B cell (primary cell): Measurements from ENCODE around the gene TMEM244.

Source experiments
- EZH2 ChIP-seq: IDR thresholded peaks from 2 replicates; pipeline ENCODE4 v1.6.1; 2012; ENCODE audit warnings: borderline replicate concordance, low read depth, mild to moderate bottlenecking, moderate library complexity, low read length; ENCODE audit not compliant: insufficient read depth, poor library complexity, severe bottlenecking
- TF ChIP-seq, protein P1 (sequence below): fragments of 200-600 bp; IDR thresholded peaks from one replicate; pipeline ENCODE4 v1.8.0; 2022; ENCODE audit warnings: antibody characterized with exemption, mild to moderate bottlenecking

DNA sequence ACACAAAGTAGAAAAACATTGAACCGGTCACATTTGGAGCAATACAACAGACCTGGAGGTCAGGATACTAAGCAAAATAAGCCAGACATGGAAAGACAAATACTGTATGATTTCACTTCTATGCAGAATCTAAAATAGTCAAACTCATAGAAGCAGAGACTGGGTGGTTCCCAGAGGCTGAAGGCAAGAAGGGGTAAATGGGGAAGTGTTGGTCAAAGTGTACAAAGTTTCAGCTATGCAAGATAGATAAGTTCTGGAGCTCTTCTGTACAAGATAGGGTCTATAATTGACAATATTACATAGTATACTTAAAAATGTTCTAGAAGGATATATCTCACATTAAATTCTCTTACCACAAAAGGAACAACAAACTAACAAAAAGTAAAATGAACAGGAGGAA, 70.3 kb downstream of the TMEM244 start:
- TF ChIP-seq EZH2 = no peak
- TF ChIP-seq, protein P1, sequence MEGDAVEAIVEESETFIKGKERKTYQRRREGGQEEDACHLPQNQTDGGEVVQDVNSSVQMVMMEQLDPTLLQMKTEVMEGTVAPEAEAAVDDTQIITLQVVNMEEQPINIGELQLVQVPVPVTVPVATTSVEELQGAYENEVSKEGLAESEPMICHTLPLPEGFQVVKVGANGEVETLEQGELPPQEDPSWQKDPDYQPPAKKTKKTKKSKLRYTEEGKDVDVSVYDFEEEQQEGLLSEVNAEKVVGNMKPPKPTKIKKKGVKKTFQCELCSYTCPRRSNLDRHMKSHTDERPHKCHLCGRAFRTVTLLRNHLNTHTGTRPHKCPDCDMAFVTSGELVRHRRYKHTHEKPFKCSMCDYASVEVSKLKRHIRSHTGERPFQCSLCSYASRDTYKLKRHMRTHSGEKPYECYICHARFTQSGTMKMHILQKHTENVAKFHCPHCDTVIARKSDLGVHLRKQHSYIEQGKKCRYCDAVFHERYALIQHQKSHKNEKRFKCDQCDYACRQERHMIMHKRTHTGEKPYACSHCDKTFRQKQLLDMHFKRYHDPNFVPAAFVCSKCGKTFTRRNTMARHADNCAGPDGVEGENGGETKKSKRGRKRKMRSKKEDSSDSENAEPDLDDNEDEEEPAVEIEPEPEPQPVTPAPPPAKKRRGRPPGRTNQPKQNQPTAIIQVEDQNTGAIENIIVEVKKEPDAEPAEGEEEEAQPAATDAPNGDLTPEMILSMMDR = no peak
